ENCODE data around the gene ODAD4. TPM values are rescaled to one million over a fixed set of nuclear protein-coding genes. Genes with fewer than 3 reads are reported as not detected.
"Not testable (repeated sequence)": the region's sequence is repeated elsewhere in the genome, so short reads cannot be mapped to it uniquely, and the experiment has no call there.

The ODAD4 gene
- total RNA-seq, 1 donor from 2014 or later, result 0.98 TPM

- Histone ChIP-seq H3K4me2 (ENCODE audit: low read length) (no peak overlapping the region), H3K27me3 (ENCODE audit: insufficient read depth, low read length) (no peaks in the 10 kb centered on the region), H3K9me3 (ENCODE audit: insufficient read depth, low read depth, low read length) (no peaks in the 10 kb centered on the region), H2AFZ (ENCODE audit: low read depth, low read length) (peak overlapping the region; percentile 93), H3K27ac (ENCODE audit: low read depth, low read length) (no peak overlapping the region), H3K79me2 (ENCODE audit: insufficient read depth, low read length) (no peaks in the 10 kb centered on the region), H3K4me1 (ENCODE audit: insufficient read depth, low read length) (peaks cover 4% of the 10 kb centered on the region), H3K9ac (ENCODE audit: low read length) (no peak overlapping the region), H3K4me3 (ENCODE audit: insufficient read depth, low read depth, low read length) (no peak overlapping the region), H3K36me3 (ENCODE audit: insufficient read depth, low read length) (no peaks in the 10 kb centered on the region), H4K20me1 (ENCODE audit: insufficient read depth, low read length) (no peaks in the 10 kb centered on the region)
- TF ChIP-seq CTCF (IDR thresholded peaks at IDR 0.05; ENCODE audit: insufficient read depth, low read depth, low read length) (no peak), EZH2 (IDR thresholded peaks at IDR 0.05; ENCODE audit: insufficient read depth, low read length) (no peak)
- Mint-ChIP-seq H3K27me3 (ENCODE audit: low read depth, unreplicated experiment) (no peaks in the 10 kb centered on the region), H3K27ac (ENCODE audit: unreplicated experiment) (peak overlapping the region; percentile 90), H3K9me3 (ENCODE audit: unreplicated experiment) (no peaks in the 10 kb centered on the region), H3K4me1 (ENCODE audit: low read depth, unreplicated experiment) (peaks cover 8% of the 10 kb centered on the region), H3K36me3 (ENCODE audit: low read depth, unreplicated experiment) (no peaks in the 10 kb centered on the region), H3K4me3 (ENCODE audit: unreplicated experiment) (peak overlapping the region; percentile 92)
- FAIRE-seq (no peak), DNase-seq (ENCODE audit: low read depth) (no peak)
Measured at GRCh38 chr17:41928693-41929251, 1.6 kb upstream of the ODAD4 start.

- peak overlapping the region; percentile 77 for H3K9ac ChIP-seq (ENCODE audit: low read length)
- H3K27ac Mint-ChIP-seq (ENCODE audit: unreplicated experiment), result peak overlapping the region; percentile 90
- not testable (repeated sequence) for FAIRE-seq; H3K4me1 ChIP-seq (ENCODE audit: insufficient read depth, low read length); H3K4me1 Mint-ChIP-seq (ENCODE audit: low read depth, unreplicated experiment); H3K79me2 ChIP-seq (ENCODE audit: insufficient read depth, low read length); H3K36me3 ChIP-seq (ENCODE audit: insufficient read depth, low read length); H3K9me3 Mint-ChIP-seq (ENCODE audit: unreplicated experiment); H3K27me3 Mint-ChIP-seq (ENCODE audit: low read depth, unreplicated experiment); H3K27me3 ChIP-seq (ENCODE audit: insufficient read depth, low read length); H3K36me3 Mint-ChIP-seq (ENCODE audit: low read depth, unreplicated experiment); H3K9me3 ChIP-seq (ENCODE audit: insufficient read depth, low read depth, low read length); H4K20me1 ChIP-seq (ENCODE audit: insufficient read depth, low read length); DNase-seq (ENCODE audit: low read depth)
- H3K4me3 ChIP-seq (ENCODE audit: insufficient read depth, low read depth, low read length), result peak overlapping the region; percentile 73
- H3K4me3 Mint-ChIP-seq (ENCODE audit: unreplicated experiment), result peak overlapping the region; percentile 92
- H3K4me2 ChIP-seq (ENCODE audit: low read length), result peak overlapping the region; percentile 89
- peak overlapping the region; percentile 47 for H3K27ac ChIP-seq (ENCODE audit: low read depth, low read length)
- H2AFZ ChIP-seq (ENCODE audit: low read depth, low read length), result peak overlapping the region; percentile 86
Measured at GRCh38 chr17:41930833-41931156, 378 bp downstream of the ODAD4 start.

- not testable (repeated sequence) for H3K27me3 Mint-ChIP-seq (ENCODE audit: low read depth, unreplicated experiment); H3K27me3 ChIP-seq (ENCODE audit: insufficient read depth, low read length); H2AFZ ChIP-seq (ENCODE audit: low read depth, low read length); H3K4me3 Mint-ChIP-seq (ENCODE audit: unreplicated experiment); H3K27ac Mint-ChIP-seq (ENCODE audit: unreplicated experiment); H3K36me3 ChIP-seq (ENCODE audit: insufficient read depth, low read length); H3K36me3 Mint-ChIP-seq (ENCODE audit: low read depth, unreplicated experiment); H3K4me1 Mint-ChIP-seq (ENCODE audit: low read depth, unreplicated experiment); H3K4me2 ChIP-seq (ENCODE audit: low read length); H3K4me3 ChIP-seq (ENCODE audit: insufficient read depth, low read depth, low read length); FAIRE-seq; H3K9ac ChIP-seq (ENCODE audit: low read length); H3K9me3 Mint-ChIP-seq (ENCODE audit: unreplicated experiment); H3K79me2 ChIP-seq (ENCODE audit: insufficient read depth, low read length); H3K27ac ChIP-seq (ENCODE audit: low read depth, low read length); H3K9me3 ChIP-seq (ENCODE audit: insufficient read depth, low read depth, low read length); H3K4me1 ChIP-seq (ENCODE audit: insufficient read depth, low read length); H4K20me1 ChIP-seq (ENCODE audit: insufficient read depth, low read length); DNase-seq (ENCODE audit: low read depth)
Measured at GRCh38 chr17:41931715-41932114, 1.3 kb downstream of the ODAD4 start.
